Body of pancreas (tissue), 4 donors: ENCODE results near the gene SOX6.

Experiments
- CTCF ChIP-seq, 7 experiments: fragments of 450-650 bp in 4 of 7; fragments of 200-600 bp in 3 of 7; sonication (generic) in 3 of 7; IDR thresholded peaks; one replicate each; pipeline ENCODE4 v1.5.1; 2016 to 2019; ENCODE audit warnings: antibody characterized with exemption in 7 of 7
- POLR2A ChIP-seq, 3 donors: fragments of 450-650 bp; IDR thresholded peaks; one replicate each; pipeline ENCODE4 v1.6.1; 2016; ENCODE audit warnings: antibody characterized with exemption in 3 of 3, mild to moderate bottlenecking in 2 of 3

- no peak for TF ChIP-seq CTCF (IDR thresholded peaks at IDR 0.05)
- no peak for TF ChIP-seq POLR2A (IDR thresholded peaks at IDR 0.05)
Observed at GRCh38 chr11:16133867-16134266, 222.5 kb downstream of the SOX6 start.
